ENCODE results near the gene GALNT2.

GRCh38 chr1:230322421-230322756, 255.4 kb downstream of the GALNT2 start:
- TF ChIP-seq EZH2phosphoT487 (conservative IDR thresholded peaks at IDR 0.05; ENCODE audit: low read length) = no peak
- TF ChIP-seq CTCF (IDR thresholded peaks at IDR 0.05; ENCODE audit: insufficient read depth, low read length, poor library complexity, severe bottlenecking) = no peak
